ENCODE data around the gene AP4E1.

DNA sequence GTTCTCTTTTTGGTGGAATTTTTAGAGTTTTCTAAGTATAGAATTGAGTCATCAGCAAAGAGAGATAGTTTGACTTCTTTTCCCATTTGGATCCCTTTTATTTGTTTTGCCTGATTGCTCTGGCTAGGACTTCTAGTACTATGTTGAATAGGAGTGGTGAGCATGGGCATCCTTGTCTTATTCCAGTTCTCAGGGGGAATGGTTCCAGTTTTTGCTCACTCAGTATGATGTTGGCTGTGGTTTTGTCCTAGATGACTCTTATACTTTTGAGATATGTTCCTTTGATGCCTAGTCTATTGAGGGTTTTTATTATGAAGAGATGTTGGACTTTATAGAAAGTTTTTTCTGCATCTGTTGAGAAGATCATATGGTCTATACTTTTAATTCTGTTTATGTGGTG is 113.7 kb downstream of the AP4E1 start:
- TF ChIP-seq, protein P1, sequence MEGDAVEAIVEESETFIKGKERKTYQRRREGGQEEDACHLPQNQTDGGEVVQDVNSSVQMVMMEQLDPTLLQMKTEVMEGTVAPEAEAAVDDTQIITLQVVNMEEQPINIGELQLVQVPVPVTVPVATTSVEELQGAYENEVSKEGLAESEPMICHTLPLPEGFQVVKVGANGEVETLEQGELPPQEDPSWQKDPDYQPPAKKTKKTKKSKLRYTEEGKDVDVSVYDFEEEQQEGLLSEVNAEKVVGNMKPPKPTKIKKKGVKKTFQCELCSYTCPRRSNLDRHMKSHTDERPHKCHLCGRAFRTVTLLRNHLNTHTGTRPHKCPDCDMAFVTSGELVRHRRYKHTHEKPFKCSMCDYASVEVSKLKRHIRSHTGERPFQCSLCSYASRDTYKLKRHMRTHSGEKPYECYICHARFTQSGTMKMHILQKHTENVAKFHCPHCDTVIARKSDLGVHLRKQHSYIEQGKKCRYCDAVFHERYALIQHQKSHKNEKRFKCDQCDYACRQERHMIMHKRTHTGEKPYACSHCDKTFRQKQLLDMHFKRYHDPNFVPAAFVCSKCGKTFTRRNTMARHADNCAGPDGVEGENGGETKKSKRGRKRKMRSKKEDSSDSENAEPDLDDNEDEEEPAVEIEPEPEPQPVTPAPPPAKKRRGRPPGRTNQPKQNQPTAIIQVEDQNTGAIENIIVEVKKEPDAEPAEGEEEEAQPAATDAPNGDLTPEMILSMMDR (IDR thresholded peaks at IDR 0.05): no peak
- no peak for TF ChIP-seq POLR2A (IDR thresholded peaks at IDR 0.05)
